ENCODE results near the gene GLIS1.

GLIS1 gene

GRCh38 chr1:53735681-53736080 lies 3.3 kb downstream of the GLIS1 start:
- no peak for DNase-seq

GRCh38 chr1:53735261-53735660 lies 3.7 kb downstream of the GLIS1 start:
- DNase-seq: no peak

- no peak for DNase-seq
Measured at GRCh38 chr1:53734650-53735211, 4.2 kb downstream of the GLIS1 start.

GRCh38 chr1:53733975-53734649 lies 4.9 kb downstream of the GLIS1 start:
- DNase-seq: no peak

GRCh38 chr1:53733447-53733931 lies 5.5 kb downstream of the GLIS1 start:
- no peak for DNase-seq

- no peak for DNase-seq
Measured at GRCh38 chr1:53732912-53733317, 6.0 kb downstream of the GLIS1 start.

GRCh38 chr1:53732409-53732808 lies 6.6 kb downstream of the GLIS1 start:
- DNase-seq: no peak

- no peak for DNase-seq
Measured at GRCh38 chr1:53731779-53732305, 7.1 kb downstream of the GLIS1 start.

GRCh38 chr1:53731043-53731600 lies 7.8 kb downstream of the GLIS1 start:
- DNase-seq: no peak

GRCh38 chr1:53730224-53730865 lies 8.6 kb downstream of the GLIS1 start:
- no peak for DNase-seq

- no peak for DNase-seq
Measured at GRCh38 chr1:53729456-53730223, 9.3 kb downstream of the GLIS1 start.

- no peak for DNase-seq
Measured at GRCh38 chr1:53728702-53729455, 10.1 kb downstream of the GLIS1 start.

- DNase-seq: no peak
Measured at GRCh38 chr1:53728196-53728595, 10.8 kb downstream of the GLIS1 start.

GRCh38 chr1:53727461-53728092 lies 11.4 kb downstream of the GLIS1 start:
- no peak for DNase-seq

GRCh38 chr1:53726009-53726600 lies 12.9 kb downstream of the GLIS1 start:
- no peak for DNase-seq

- no peak for DNase-seq
Measured at GRCh38 chr1:53725238-53725689, 13.7 kb downstream of the GLIS1 start.

- DNase-seq: no peak
Measured at GRCh38 chr1:53722025-53722424, 16.9 kb downstream of the GLIS1 start.

- DNase-seq: no peak
Measured at GRCh38 chr1:53721088-53721487, 17.9 kb downstream of the GLIS1 start.

GRCh38 chr1:53719469-53719868 lies 19.5 kb downstream of the GLIS1 start:
- no peak for DNase-seq

- no peak for DNase-seq
Measured at GRCh38 chr1:53718443-53718842, 20.5 kb downstream of the GLIS1 start.

All from NCI-H446 treated with DMSO at 0.1 percent for 48 hours (cell line).